Uterus (tissue), 4 donors: ENCODE measurements around the gene TMCO4. TPM values are rescaled to one million over a fixed set of nuclear protein-coding genes. Genes with fewer than 3 reads are reported as not detected.

Experiments used
- DNase-seq, 2 donors: peaks; one replicate each; pipeline ENCODE4 v3.0.0-alpha.2; 2019 to 2020
- H3K27ac ChIP-seq, 2 donors: fragments of 200-600 bp; sonication (generic); 1 replicate in 1 of 2; 2 replicates in 1 of 2; pipeline ENCODE4 v1.5.1; 2016 to 2018
- H3K27me3 ChIP-seq, 2 donors: fragments of 200-600 bp; sonication (generic); one replicate each; pipeline ENCODE4 v1.5.1; 2018 to 2019; ENCODE audit warnings: control low read depth in 1 of 2
- H3K36me3 ChIP-seq, 2 donors: fragments of 200-600 bp; sonication (generic); one replicate each; pipeline ENCODE4 v1.5.1; 2019; ENCODE audit warnings: control low read depth in 1 of 2
- H3K4me1 ChIP-seq, 2 donors: fragments of 200-600 bp; sonication (generic); one replicate each; pipeline ENCODE4 v1.5.1; 2018 to 2019; ENCODE audit warnings: control low read depth in 1 of 2
- H3K4me3 ChIP-seq, 2 donors: fragments of 200-600 bp; sonication (generic); 1 replicate in 1 of 2; 2 replicates in 1 of 2; pipeline ENCODE4 v1.5.1; 2018 to 2019; ENCODE audit warnings: mild to moderate bottlenecking in 1 of 2
- H3K9me3 ChIP-seq, 2 donors: fragments of 200-600 bp; sonication (generic); one replicate each; pipeline ENCODE4 v1.5.1; 2019; ENCODE audit warnings: control low read depth in 1 of 2
- POLR2A ChIP-seq, 2 donors: fragments of 450-650 bp; IDR thresholded peaks; one replicate each; pipeline ENCODE4 v1.6.1; 2016; ENCODE audit warnings: antibody characterized with exemption in 2 of 2, mild to moderate bottlenecking in 1 of 2, moderate library complexity in 1 of 2
- intact Hi-C: fragments of 100-400 bp; cut with DNase I; formaldehyde crosslinking; loops from one replicate; pipeline ENCODE4 v1.15.1; 2023; ENCODE audit warnings: low total_unique reads
- total RNA-seq, 4 donors: library from RNA; depleted of rRNA in 3 of 4; stranded (reverse); fragments of >200 nt in 3 of 4; gene quantifications; one replicate each; pipeline versions ENCODE4 v1.1.0 to v1.2.4, GENCODE V29; 2014 to 2023
- TF ChIP-seq, protein P1 (sequence below), 4 experiments: fragments of 200-600 bp in 2 of 4; fragments of 450-650 bp in 2 of 4; sonication (generic) in 2 of 4; IDR thresholded peaks; one replicate each; pipeline ENCODE4 v1.5.1; 2016 to 2019; ENCODE audit warnings: antibody characterized with exemption in 4 of 4, mild to moderate bottlenecking in 2 of 4, moderate library complexity in 1 of 4
- donor health status: DM: yes; HTN: yes; CAD: no.

Gene TMCO4
- total RNA-seq, 4 donors from 2014 or later = 11.8 to 41.2 (median 21.8) TPM

GRCh38 chr1:19644681-19645410 lies 154.9 kb downstream of the TMCO4 start:
- H3K27me3 ChIP-seq = no peaks in the 10 kb centered on the region
- H3K9me3 ChIP-seq = no peaks in the 10 kb centered on the region
- H3K4me1 ChIP-seq = peaks cover 0 to 20% of the 10 kb centered on the region in 2 donors
- no peaks in the 10 kb centered on the region for H3K36me3 ChIP-seq
- no peak for TF ChIP-seq POLR2A (IDR thresholded peaks at IDR 0.05)
- TF ChIP-seq, protein P1, sequence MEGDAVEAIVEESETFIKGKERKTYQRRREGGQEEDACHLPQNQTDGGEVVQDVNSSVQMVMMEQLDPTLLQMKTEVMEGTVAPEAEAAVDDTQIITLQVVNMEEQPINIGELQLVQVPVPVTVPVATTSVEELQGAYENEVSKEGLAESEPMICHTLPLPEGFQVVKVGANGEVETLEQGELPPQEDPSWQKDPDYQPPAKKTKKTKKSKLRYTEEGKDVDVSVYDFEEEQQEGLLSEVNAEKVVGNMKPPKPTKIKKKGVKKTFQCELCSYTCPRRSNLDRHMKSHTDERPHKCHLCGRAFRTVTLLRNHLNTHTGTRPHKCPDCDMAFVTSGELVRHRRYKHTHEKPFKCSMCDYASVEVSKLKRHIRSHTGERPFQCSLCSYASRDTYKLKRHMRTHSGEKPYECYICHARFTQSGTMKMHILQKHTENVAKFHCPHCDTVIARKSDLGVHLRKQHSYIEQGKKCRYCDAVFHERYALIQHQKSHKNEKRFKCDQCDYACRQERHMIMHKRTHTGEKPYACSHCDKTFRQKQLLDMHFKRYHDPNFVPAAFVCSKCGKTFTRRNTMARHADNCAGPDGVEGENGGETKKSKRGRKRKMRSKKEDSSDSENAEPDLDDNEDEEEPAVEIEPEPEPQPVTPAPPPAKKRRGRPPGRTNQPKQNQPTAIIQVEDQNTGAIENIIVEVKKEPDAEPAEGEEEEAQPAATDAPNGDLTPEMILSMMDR (IDR thresholded peaks at IDR 0.05) = no peak
- H3K4me3 ChIP-seq = peak overlapping the region; percentile 71 to 89
- intact Hi-C loops = loop anchor here (5.0 to 10.0 kb wide), 2 partner anchors 160 to 253 kb away; partner anchors contain the start of gene CAPZB
- H3K27ac ChIP-seq = peak overlapping the region; percentile 96 to 97
- DNase-seq = no peak

GRCh38 chr1:19644395-19644680 lies 155.4 kb downstream of the TMCO4 start:
- H3K4me3 ChIP-seq = peak overlapping the region; percentile 71 to 89
- no peaks in the 10 kb centered on the region for H3K27me3 ChIP-seq
- H3K4me1 ChIP-seq = peaks cover 0 to 19% of the 10 kb centered on the region in 2 donors
- H3K9me3 ChIP-seq = no peaks in the 10 kb centered on the region
- no peaks in the 10 kb centered on the region for H3K36me3 ChIP-seq
- H3K27ac ChIP-seq = peak overlapping the region; percentile 96 to 97
- DNase-seq = no peak
- TF ChIP-seq POLR2A (IDR thresholded peaks at IDR 0.05) = peak in 1 of 2 donors; percentile 13
- TF ChIP-seq, protein P1 (IDR thresholded peaks at IDR 0.05) = no peak
- intact Hi-C loops = loop anchor here (10.0 kb wide), 1 partner anchor 160 kb away; the partner anchor contains the start of gene CAPZB

- Histone ChIP-seq H3K4me3 (peak within 1 kb of the TSS; percentile 71 to 89), H3K4me1 (peaks cover 0 to 19% of the 10 kb centered on the region in 2 donors), H3K36me3 (no peaks in the 10 kb centered on the region), H3K27me3 (no peaks in the 10 kb centered on the region), H3K27ac (peak within 1 kb of the TSS; percentile 96 to 97), H3K9me3 (no peaks in the 10 kb centered on the region)
- intact Hi-C loops = loop anchor here (10.0 kb wide), 1 partner anchor 159 kb away; the partner anchor contains the start of gene CAPZB
- TF ChIP-seq, protein P1 (IDR thresholded peaks at IDR 0.05) = peak in 3 of 4 experiments; percentile 2 to 38 (median 7)
- TF ChIP-seq POLR2A (IDR thresholded peaks at IDR 0.05) = peak; percentile 49 to 75
- peak; percentile 78 to 83 for DNase-seq
These were observed 155.9 kb downstream of the TMCO4 start, which contains the start of gene NBL1 for GRCh38 chr1:19643602-19644394. Gene NBL1 (plus strand): TSS chr1:19644311. CDS start chr1:19655031, 10,720 bp downstream.

DNA sequence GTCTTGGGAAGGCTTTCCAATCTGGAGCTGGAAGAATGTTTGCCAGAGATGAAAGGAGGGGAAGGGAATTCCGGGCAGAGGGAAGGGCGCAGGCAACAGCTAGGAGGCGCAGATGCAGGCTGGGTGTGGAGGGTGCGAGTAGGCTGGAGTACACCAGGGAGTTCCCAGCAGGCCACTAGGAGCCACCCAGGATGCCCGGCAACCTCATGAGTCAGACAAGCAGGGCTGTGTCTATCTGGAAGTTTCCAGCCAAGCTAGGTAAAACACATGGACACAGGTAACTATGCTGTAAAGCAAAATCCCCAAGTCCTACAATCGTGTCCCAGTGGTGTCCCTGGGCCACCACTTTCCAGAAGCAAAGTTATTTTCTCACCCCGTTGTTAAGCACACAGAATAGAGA lies 156.6 kb downstream of the TMCO4 start:
- Histone ChIP-seq H3K4me1 (peaks cover 0 to 16% of the 10 kb centered on the region in 2 donors), H3K36me3 (no peaks in the 10 kb centered on the region), H3K27me3 (no peaks in the 10 kb centered on the region), H3K4me3 (peak overlapping the region; percentile 61 to 89), H3K27ac (peak overlapping the region; percentile 96 to 97), H3K9me3 (no peaks in the 10 kb centered on the region)
- no peak for TF ChIP-seq POLR2A (IDR thresholded peaks at IDR 0.05)
- TF ChIP-seq, protein P1 (IDR thresholded peaks at IDR 0.05) = no peak
- DNase-seq = no peak
- intact Hi-C loops = loop anchor here (10.0 kb wide), 1 partner anchor 158 kb away; the partner anchor contains the start of gene CAPZB
